Natural killer cell (primary cell): ENCODE data around the gene NEDD9. TPM values are rescaled to one million over a fixed set of nuclear protein-coding genes. Genes with fewer than 3 reads are reported as not detected.

Experiments used
- ATAC-seq, 3 donors: fragments of 150-1000 bp in 2 of 3; fragments of 200-7000 bp in 1 of 3; cut with Tn5 transposase; 1 replicate in 1 of 3; 2 replicates in 2 of 3; pipeline ENCODE4 v1.10.0; 2021; ENCODE audit warnings: mild to moderate bottlenecking in 2 of 3, moderate library complexity in 2 of 3
- DNase-seq, 2 donors: peaks; one replicate each; pipeline versions ENCODE4 v3.0.0 to v3.0.0-alpha.2; 2013 to 2021; ENCODE audit warnings: mixed read lengths in 1 of 2
- H3K27ac ChIP-seq: one replicate; pipeline ENCODE4 v1.5.1; 2013; ENCODE audit warnings: mild to moderate bottlenecking, low read length
- H3K27me3 ChIP-seq: one replicate; pipeline ENCODE4 v1.6.1; 2013; ENCODE audit warnings: low read length; ENCODE audit not compliant: control insufficient read depth, insufficient read depth
- H3K36me3 ChIP-seq: one replicate; pipeline ENCODE4 v1.6.1; 2013; ENCODE audit warnings: low read length; ENCODE audit not compliant: control insufficient read depth, insufficient read depth
- H3K4me1 ChIP-seq: one replicate; pipeline ENCODE4 v1.6.1; 2013; ENCODE audit warnings: low read length; ENCODE audit not compliant: control insufficient read depth, insufficient read depth
- H3K4me3 ChIP-seq: one replicate; pipeline ENCODE4 v1.5.1; 2013; ENCODE audit warnings: low read length
- H3K9me3 ChIP-seq: one replicate; pipeline ENCODE4 v1.6.1; 2013; ENCODE audit warnings: low read length; ENCODE audit not compliant: control insufficient read depth, insufficient read depth
- H3K27ac Mint-ChIP-seq, 2 donors: one replicate each; pipeline ENCODE4 v1.8.0; 2022; ENCODE audit warnings: mild to moderate bottlenecking in 2 of 2, mixed read lengths in 2 of 2, moderate library complexity in 1 of 2
- H3K27me3 Mint-ChIP-seq, 2 donors: one replicate each; pipeline ENCODE4 v1.8.0; 2022; ENCODE audit warnings: low read depth in 2 of 2, mixed read lengths in 2 of 2
- H3K36me3 Mint-ChIP-seq: one replicate; pipeline ENCODE4 v1.8.0; 2022; ENCODE audit warnings: mixed read lengths
- H3K4me1 Mint-ChIP-seq, 2 donors: one replicate each; pipeline ENCODE4 v1.8.0; 2022; ENCODE audit warnings: mixed read lengths in 2 of 2
- H3K4me3 Mint-ChIP-seq: one replicate; pipeline ENCODE4 v1.8.0; 2022; ENCODE audit warnings: mild to moderate bottlenecking, moderate library complexity, mixed read lengths
- H3K9me3 Mint-ChIP-seq, 2 donors: one replicate each; pipeline ENCODE4 v1.8.0; 2022; ENCODE audit warnings: mixed read lengths in 2 of 2
- CTCF ChIP-seq: fragments of 200-600 bp; IDR thresholded peaks from one replicate; pipeline ENCODE4 v1.8.0; 2022; ENCODE audit warnings: antibody characterized with exemption
- WGBS: methylation state at CpG from one replicate; pipeline ENCODE4 v1.1.7; 2013; ENCODE audit warnings: missing lambda C conversion rate; ENCODE audit not compliant: insufficient coverage; 5-methylcytosine and 5-hydroxymethylcytosine counted together
- intact Hi-C: fragments of 100-400 bp; cut with micrococcal nuclease; formaldehyde crosslinking; loops from one replicate; pipeline ENCODE4 v1.14.2; 2022
- total RNA-seq, 4 donors: library from RNA; stranded (reverse); fragments of 120-200 nt in 1 of 4; gene quantifications; one replicate each; pipeline versions ENCODE4 v1.2.3 to v1.2.4, GENCODE V29; 2013 to 2022

The NEDD9 gene
- total RNA-seq, 3 donors from 2014 or later (not counting 1 experiment from before 2014, with no cell fraction given) = 106 to 110 (median 107) TPM

GRCh38 chr6:11214084-11214833 is 18.2 kb downstream of the NEDD9 start:
- H3K4me3 Mint-ChIP-seq = no peak overlapping the region

GRCh38 chr6:11213422-11214021 is 18.9 kb downstream of the NEDD9 start:
- TF ChIP-seq CTCF = no peak
- no peaks in the 10 kb centered on the region for H3K9me3 ChIP-seq
- ATAC-seq = no peak
- no peak overlapping the region for H3K4me3 ChIP-seq
- Mint-ChIP-seq H3K27me3 (no peaks in the 10 kb centered on the region), H3K9me3 (no peaks in the 10 kb centered on the region), H3K27ac (peak overlapping the region; percentile 41 to 79), H3K4me3 (no peak overlapping the region), H3K4me1 (peaks cover 94 to 96% of the 10 kb centered on the region in 2 donors), H3K36me3 (peaks cover 7% of the 10 kb centered on the region)
- peaks cover 49% of the 10 kb centered on the region for H3K4me1 ChIP-seq
- intact Hi-C loops = no loop called here
- H3K27me3 ChIP-seq = no peaks in the 10 kb centered on the region
- H3K36me3 ChIP-seq = peaks cover 53% of the 10 kb centered on the region
- 96% methylated on average over 12 of the region's 12 CpGs for WGBS
- no peak overlapping the region for H3K27ac ChIP-seq
- no peak for DNase-seq

More at GRCh38 chr6:11214084-11214833, 18.2 kb downstream of the NEDD9 start:
- no peaks in the 10 kb centered on the region for H3K27me3 Mint-ChIP-seq
- Histone ChIP-seq H3K9me3 (no peaks in the 10 kb centered on the region), H3K4me1 (peaks cover 56% of the 10 kb centered on the region), H3K36me3 (peaks cover 57% of the 10 kb centered on the region), H3K27me3 (no peaks in the 10 kb centered on the region), H3K27ac (no peak overlapping the region), H3K4me3 (no peak overlapping the region)
- no peaks in the 10 kb centered on the region for H3K9me3 Mint-ChIP-seq
- ATAC-seq (no peak), DNase-seq (no peak)
- WGBS = 98% methylated on average over 14 of the region's 16 CpGs
- H3K36me3 Mint-ChIP-seq = peaks cover 7% of the 10 kb centered on the region
- H3K4me1 Mint-ChIP-seq = peaks cover 94 to 99% of the 10 kb centered on the region in 2 donors
- peak overlapping the region; percentile 41 to 79 for H3K27ac Mint-ChIP-seq
- intact Hi-C loops = no loop called here
- TF ChIP-seq CTCF = no peak

DNA sequence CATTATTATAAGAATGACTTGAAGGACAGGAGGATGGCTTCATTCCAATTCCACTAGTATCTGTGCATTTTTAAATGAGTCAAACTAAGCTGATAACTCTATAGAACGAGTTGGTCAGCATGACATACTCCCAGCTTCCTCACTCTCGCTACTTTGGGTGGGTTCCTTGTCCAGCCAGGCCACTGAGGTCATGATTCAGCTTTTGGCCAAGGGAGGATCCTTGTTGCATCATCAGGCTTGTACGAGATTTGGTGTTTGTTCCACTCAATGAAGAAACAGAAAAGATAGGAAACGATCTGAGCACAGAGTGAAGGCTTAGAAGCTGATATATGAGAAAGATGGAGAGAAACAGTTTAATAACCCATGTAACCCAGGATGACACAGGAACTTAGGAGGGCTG is 19.8 kb downstream of the NEDD9 start:
- 84% methylated on average over 4 of the region's 4 CpGs for WGBS
- TF ChIP-seq CTCF = no peak
- H3K27me3 Mint-ChIP-seq = no peaks in the 10 kb centered on the region
- H3K36me3 Mint-ChIP-seq = peaks cover 7% of the 10 kb centered on the region
- H3K4me1 Mint-ChIP-seq = peaks cover 90 to 95% of the 10 kb centered on the region in 2 donors
- intact Hi-C loops = no loop called here
- peak overlapping the region; percentile 76 to 79 for H3K27ac Mint-ChIP-seq
- DNase-seq (no peak), ATAC-seq (no peak)
- no peaks in the 10 kb centered on the region for H3K9me3 Mint-ChIP-seq
- Histone ChIP-seq H3K27me3 (no peaks in the 10 kb centered on the region), H3K36me3 (peaks cover 56% of the 10 kb centered on the region), H3K9me3 (no peaks in the 10 kb centered on the region), H3K27ac (no peak overlapping the region), H3K4me1 (peaks cover 53% of the 10 kb centered on the region), H3K4me3 (no peak overlapping the region)
- H3K4me3 Mint-ChIP-seq = peak overlapping the region; percentile 26
